ENCODE measurements around the gene EMC10.
"Not testable (repeated sequence)": the region's sequence is repeated elsewhere in the genome, so short reads cannot be mapped to it uniquely, and the experiment has no call there.

The EMC10 gene

GRCh38 chr19:50451223-50451534 is 25.1 kb upstream of the EMC10 start:
- DNase-seq (ENCODE audit: low spot score): no peak

- DNase-seq (ENCODE audit: low spot score): no peak
These were observed 23.1 kb upstream of the EMC10 start for GRCh38 chr19:50453243-50453642.

GRCh38 chr19:50455992-50456391 is 20.3 kb upstream of the EMC10 start:
- no peak for DNase-seq (ENCODE audit: low spot score)

GRCh38 chr19:50457300-50457699 is 19.0 kb upstream of the EMC10 start:
- no peak for DNase-seq (ENCODE audit: low spot score)

GRCh38 chr19:50458396-50459066 is 17.8 kb upstream of the EMC10 start:
- DNase-seq (ENCODE audit: low spot score): no peak

- no peak for DNase-seq (ENCODE audit: low spot score)
These were observed 17.2 kb upstream of the EMC10 start for GRCh38 chr19:50459067-50459456.

- DNase-seq (ENCODE audit: low spot score): no peak
These were observed 16.7 kb upstream of the EMC10 start for GRCh38 chr19:50459638-50460037.

- DNase-seq (ENCODE audit: low spot score): no peak
These were observed 16.0 kb upstream of the EMC10 start for GRCh38 chr19:50460161-50460765.

GRCh38 chr19:50461066-50461875 is 15.0 kb upstream of the EMC10 start:
- DNase-seq (ENCODE audit: low spot score): peak; percentile 53

GRCh38 chr19:50462970-50463369 is 13.3 kb upstream of the EMC10 start:
- DNase-seq (ENCODE audit: low spot score): no peak

GRCh38 chr19:50464348-50464747 is 12.0 kb upstream of the EMC10 start:
- no peak for DNase-seq (ENCODE audit: low spot score)

- DNase-seq (ENCODE audit: low spot score): no peak
These were observed 11.3 kb upstream of the EMC10 start for GRCh38 chr19:50465000-50465399.

GRCh38 chr19:50465986-50466705 is 10.2 kb upstream of the EMC10 start:
- DNase-seq (ENCODE audit: low spot score): no peak

GRCh38 chr19:50466706-50467039 is 9.6 kb upstream of the EMC10 start:
- no peak for DNase-seq (ENCODE audit: low spot score)

- DNase-seq (ENCODE audit: low spot score): no peak
These were observed 8.7 kb upstream of the EMC10 start for GRCh38 chr19:50467566-50467965.

GRCh38 chr19:50468818-50469217 is 7.5 kb upstream of the EMC10 start:
- no peak for DNase-seq (ENCODE audit: low spot score)

- DNase-seq (ENCODE audit: low spot score): not testable (repeated sequence)
These were observed 3.0 kb upstream of the EMC10 start for GRCh38 chr19:50473336-50473735.

GRCh38 chr19:50475101-50475568 is 1.2 kb upstream of the EMC10 start:
- DNase-seq (ENCODE audit: low spot score): no peak

- DNase-seq (ENCODE audit: low spot score): no peak
These were observed 527 bp upstream of the EMC10 start for GRCh38 chr19:50475736-50476223.

- no peak for DNase-seq (ENCODE audit: low spot score)
These were observed 566 bp downstream of the EMC10 start for GRCh38 chr19:50476907-50477238.

GRCh38 chr19:50477751-50478515 is 1.6 kb downstream of the EMC10 start:
- DNase-seq (ENCODE audit: low spot score): no peak
